Natural killer cell (primary cell): Measurements from ENCODE around the gene ATP10A. TPM values are rescaled to one million over a fixed set of nuclear protein-coding genes. Genes with fewer than 3 reads are reported as not detected.
A peak's percentile ranks its signal among the peaks of the same experiment; 100 is the strongest.

Experiments used
- ATAC-seq, 3 donors: fragments of 150-1000 bp in 2 of 3; fragments of 200-7000 bp in 1 of 3; cut with Tn5 transposase; 1 replicate in 1 of 3; 2 replicates in 2 of 3; pipeline ENCODE4 v1.10.0; 2021; ENCODE audit warnings: mild to moderate bottlenecking in 2 of 3, moderate library complexity in 2 of 3
- DNase-seq, 2 donors: peaks; one replicate each; pipeline versions ENCODE4 v3.0.0 to v3.0.0-alpha.2; 2013 to 2021; ENCODE audit warnings: mixed read lengths in 1 of 2
- H3K27ac ChIP-seq: one replicate; pipeline ENCODE4 v1.5.1; 2013; ENCODE audit warnings: mild to moderate bottlenecking, low read length
- H3K27me3 ChIP-seq: one replicate; pipeline ENCODE4 v1.6.1; 2013; ENCODE audit warnings: low read length; ENCODE audit not compliant: control insufficient read depth, insufficient read depth
- H3K36me3 ChIP-seq: one replicate; pipeline ENCODE4 v1.6.1; 2013; ENCODE audit warnings: low read length; ENCODE audit not compliant: control insufficient read depth, insufficient read depth
- H3K4me1 ChIP-seq: one replicate; pipeline ENCODE4 v1.6.1; 2013; ENCODE audit warnings: low read length; ENCODE audit not compliant: control insufficient read depth, insufficient read depth
- H3K4me3 ChIP-seq: one replicate; pipeline ENCODE4 v1.5.1; 2013; ENCODE audit warnings: low read length
- H3K9me3 ChIP-seq: one replicate; pipeline ENCODE4 v1.6.1; 2013; ENCODE audit warnings: low read length; ENCODE audit not compliant: control insufficient read depth, insufficient read depth
- H3K27ac Mint-ChIP-seq, 2 donors: one replicate each; pipeline ENCODE4 v1.8.0; 2022; ENCODE audit warnings: mild to moderate bottlenecking in 2 of 2, mixed read lengths in 2 of 2, moderate library complexity in 1 of 2
- H3K27me3 Mint-ChIP-seq, 2 donors: one replicate each; pipeline ENCODE4 v1.8.0; 2022; ENCODE audit warnings: low read depth in 2 of 2, mixed read lengths in 2 of 2
- H3K36me3 Mint-ChIP-seq: one replicate; pipeline ENCODE4 v1.8.0; 2022; ENCODE audit warnings: mixed read lengths
- H3K4me1 Mint-ChIP-seq, 2 donors: one replicate each; pipeline ENCODE4 v1.8.0; 2022; ENCODE audit warnings: mixed read lengths in 2 of 2
- H3K4me3 Mint-ChIP-seq: one replicate; pipeline ENCODE4 v1.8.0; 2022; ENCODE audit warnings: mild to moderate bottlenecking, moderate library complexity, mixed read lengths
- H3K9me3 Mint-ChIP-seq, 2 donors: one replicate each; pipeline ENCODE4 v1.8.0; 2022; ENCODE audit warnings: mixed read lengths in 2 of 2
- WGBS: methylation state at CpG from one replicate; pipeline ENCODE4 v1.1.7; 2013; ENCODE audit warnings: missing lambda C conversion rate; ENCODE audit not compliant: insufficient coverage; 5-methylcytosine and 5-hydroxymethylcytosine counted together
- intact Hi-C: fragments of 100-400 bp; cut with micrococcal nuclease; formaldehyde crosslinking; loops from one replicate; pipeline ENCODE4 v1.14.2; 2022
- total RNA-seq, 4 donors: library from RNA; stranded (reverse); fragments of 120-200 nt in 1 of 4; gene quantifications; one replicate each; pipeline versions ENCODE4 v1.2.3 to v1.2.4, GENCODE V29; 2013 to 2022
- TF ChIP-seq, protein P1 (sequence below): fragments of 200-600 bp; IDR thresholded peaks from one replicate; pipeline ENCODE4 v1.8.0; 2022; ENCODE audit warnings: antibody characterized with exemption

Gene ATP10A
- total RNA-seq, 3 donors from 2014 or later (not counting 1 experiment from before 2014, with no cell fraction given): 50.1 to 67.0 (median 51.2) TPM

DNA sequence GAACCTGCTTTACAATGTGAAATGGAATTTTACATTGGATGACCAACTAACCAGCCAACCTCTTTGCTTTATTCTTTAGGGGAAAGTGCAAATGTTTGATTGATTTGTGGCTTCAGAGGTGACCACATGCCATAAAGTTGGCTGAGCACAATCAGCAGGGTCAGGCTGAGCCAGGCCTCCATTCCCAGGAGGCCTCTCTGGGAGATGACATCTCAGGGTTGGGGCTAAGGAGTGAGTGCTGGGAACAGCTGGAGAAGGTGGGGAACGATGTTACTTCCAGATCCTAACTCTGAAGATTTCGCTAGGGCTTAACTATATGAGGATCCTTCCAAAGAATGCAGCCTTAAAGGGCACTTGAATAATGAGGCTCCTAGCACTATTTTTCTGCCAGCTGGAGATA lies 131.7 kb downstream of the ATP10A start:
- H3K27me3 Mint-ChIP-seq: no peaks in the 10 kb centered on the region
- no peak overlapping the region for H3K4me3 ChIP-seq
- H3K4me1 Mint-ChIP-seq: peaks cover 44 to 56% of the 10 kb centered on the region in 2 donors
- ATAC-seq (no peak), DNase-seq (no peak)
- no peaks in the 10 kb centered on the region for H3K27me3 ChIP-seq
- intact Hi-C loops: no loop called here
- WGBS: 97% methylated on average over 2 of the region's 2 CpGs
- peaks cover 14% of the 10 kb centered on the region for H3K4me1 ChIP-seq
- H3K27ac ChIP-seq: no peak overlapping the region
- H3K4me3 Mint-ChIP-seq: no peak overlapping the region
- TF ChIP-seq, protein P1, sequence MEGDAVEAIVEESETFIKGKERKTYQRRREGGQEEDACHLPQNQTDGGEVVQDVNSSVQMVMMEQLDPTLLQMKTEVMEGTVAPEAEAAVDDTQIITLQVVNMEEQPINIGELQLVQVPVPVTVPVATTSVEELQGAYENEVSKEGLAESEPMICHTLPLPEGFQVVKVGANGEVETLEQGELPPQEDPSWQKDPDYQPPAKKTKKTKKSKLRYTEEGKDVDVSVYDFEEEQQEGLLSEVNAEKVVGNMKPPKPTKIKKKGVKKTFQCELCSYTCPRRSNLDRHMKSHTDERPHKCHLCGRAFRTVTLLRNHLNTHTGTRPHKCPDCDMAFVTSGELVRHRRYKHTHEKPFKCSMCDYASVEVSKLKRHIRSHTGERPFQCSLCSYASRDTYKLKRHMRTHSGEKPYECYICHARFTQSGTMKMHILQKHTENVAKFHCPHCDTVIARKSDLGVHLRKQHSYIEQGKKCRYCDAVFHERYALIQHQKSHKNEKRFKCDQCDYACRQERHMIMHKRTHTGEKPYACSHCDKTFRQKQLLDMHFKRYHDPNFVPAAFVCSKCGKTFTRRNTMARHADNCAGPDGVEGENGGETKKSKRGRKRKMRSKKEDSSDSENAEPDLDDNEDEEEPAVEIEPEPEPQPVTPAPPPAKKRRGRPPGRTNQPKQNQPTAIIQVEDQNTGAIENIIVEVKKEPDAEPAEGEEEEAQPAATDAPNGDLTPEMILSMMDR: no peak
- no peaks in the 10 kb centered on the region for H3K9me3 ChIP-seq
- peaks cover 9% of the 10 kb centered on the region for H3K36me3 Mint-ChIP-seq
- H3K9me3 Mint-ChIP-seq: no peaks in the 10 kb centered on the region
- peaks cover 2% of the 10 kb centered on the region for H3K36me3 ChIP-seq
- H3K27ac Mint-ChIP-seq: peak overlapping the region; percentile 69 to 71

DNA sequence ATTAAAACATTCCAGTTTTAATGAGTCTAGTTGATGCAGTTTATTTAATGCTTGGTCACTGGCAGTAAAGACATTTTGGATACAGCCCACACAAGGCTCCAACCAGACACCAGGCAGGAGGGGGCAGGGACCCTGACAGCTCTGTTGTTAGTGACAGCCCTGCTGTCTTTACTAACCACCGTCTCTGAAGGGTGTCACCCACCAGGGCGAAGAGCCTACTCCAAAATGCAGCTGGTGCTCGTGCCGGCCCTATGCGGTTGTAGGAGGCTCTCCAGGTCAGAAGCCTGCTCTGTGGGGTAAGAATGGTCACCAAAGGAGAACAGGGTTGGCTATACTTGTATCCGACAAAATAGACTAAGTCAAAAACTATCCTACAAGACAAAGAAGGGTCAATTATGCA lies 132.2 kb downstream of the ATP10A start:
- no peaks in the 10 kb centered on the region for H3K27me3 ChIP-seq
- Mint-ChIP-seq H3K4me3 (no peak overlapping the region), H3K27me3 (no peaks in the 10 kb centered on the region), H3K9me3 (no peaks in the 10 kb centered on the region), H3K27ac (peak overlapping the region; percentile 69 to 71), H3K4me1 (peaks cover 44 to 54% of the 10 kb centered on the region in 2 donors), H3K36me3 (peaks cover 9% of the 10 kb centered on the region)
- WGBS: 74% methylated on average over 5 of the region's 6 CpGs
- no peaks in the 10 kb centered on the region for H3K9me3 ChIP-seq
- H3K27ac ChIP-seq: no peak overlapping the region
- peaks cover 14% of the 10 kb centered on the region for H3K4me1 ChIP-seq
- DNase-seq (no peak), ATAC-seq (peak in 2 of 3 donors; percentile 31 to 57)
- no peak overlapping the region for H3K4me3 ChIP-seq
- TF ChIP-seq, protein P1: no peak
- intact Hi-C loops: no loop called here
- H3K36me3 ChIP-seq: peaks cover 3% of the 10 kb centered on the region

DNA sequence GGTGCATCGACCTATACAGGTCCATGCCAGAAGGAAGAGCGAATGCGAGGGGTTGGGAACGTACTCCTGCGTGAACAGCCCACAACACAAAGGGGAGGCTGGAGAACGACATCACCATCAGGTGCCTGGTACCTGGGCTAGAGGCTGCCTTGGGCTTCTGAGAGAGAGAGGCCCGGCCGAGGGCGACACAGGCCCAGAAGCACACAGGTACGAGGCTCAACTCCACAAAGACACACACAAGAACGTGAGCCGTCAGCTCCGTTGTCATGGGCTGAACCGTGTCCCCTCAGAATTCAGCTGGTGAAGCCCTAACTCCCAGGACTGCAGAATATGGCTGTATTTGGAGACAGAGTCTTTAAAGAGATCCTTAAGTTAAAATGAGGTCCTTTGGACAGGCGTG lies 134.3 kb downstream of the ATP10A start:
- no peak for DNase-seq
- H3K27me3 Mint-ChIP-seq: no peaks in the 10 kb centered on the region
- intact Hi-C loops: no loop called here
- Histone ChIP-seq H3K4me1 (peaks cover 14% of the 10 kb centered on the region), H3K4me3 (no peak overlapping the region), H3K9me3 (no peaks in the 10 kb centered on the region), H3K27ac (no peak overlapping the region), H3K27me3 (no peaks in the 10 kb centered on the region), H3K36me3 (peaks cover 20% of the 10 kb centered on the region)
- ATAC-seq: no peak
- no peaks in the 10 kb centered on the region for H3K9me3 Mint-ChIP-seq
- H3K4me3 Mint-ChIP-seq: no peak overlapping the region
- peaks cover 38 to 46% of the 10 kb centered on the region in 2 donors for H3K4me1 Mint-ChIP-seq
- TF ChIP-seq, protein P1: no peak
- H3K27ac Mint-ChIP-seq: peak overlapping the region; percentile 77 to 88
- 85% methylated on average over 15 of the region's 15 CpGs for WGBS
- H3K36me3 Mint-ChIP-seq: no peaks in the 10 kb centered on the region
